ENCODE data around the gene UPB1.

GRCh38 chr22:24559471-24559870, 64.3 kb downstream of the UPB1 start:
- TF ChIP-seq, protein P1, sequence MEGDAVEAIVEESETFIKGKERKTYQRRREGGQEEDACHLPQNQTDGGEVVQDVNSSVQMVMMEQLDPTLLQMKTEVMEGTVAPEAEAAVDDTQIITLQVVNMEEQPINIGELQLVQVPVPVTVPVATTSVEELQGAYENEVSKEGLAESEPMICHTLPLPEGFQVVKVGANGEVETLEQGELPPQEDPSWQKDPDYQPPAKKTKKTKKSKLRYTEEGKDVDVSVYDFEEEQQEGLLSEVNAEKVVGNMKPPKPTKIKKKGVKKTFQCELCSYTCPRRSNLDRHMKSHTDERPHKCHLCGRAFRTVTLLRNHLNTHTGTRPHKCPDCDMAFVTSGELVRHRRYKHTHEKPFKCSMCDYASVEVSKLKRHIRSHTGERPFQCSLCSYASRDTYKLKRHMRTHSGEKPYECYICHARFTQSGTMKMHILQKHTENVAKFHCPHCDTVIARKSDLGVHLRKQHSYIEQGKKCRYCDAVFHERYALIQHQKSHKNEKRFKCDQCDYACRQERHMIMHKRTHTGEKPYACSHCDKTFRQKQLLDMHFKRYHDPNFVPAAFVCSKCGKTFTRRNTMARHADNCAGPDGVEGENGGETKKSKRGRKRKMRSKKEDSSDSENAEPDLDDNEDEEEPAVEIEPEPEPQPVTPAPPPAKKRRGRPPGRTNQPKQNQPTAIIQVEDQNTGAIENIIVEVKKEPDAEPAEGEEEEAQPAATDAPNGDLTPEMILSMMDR (conservative IDR thresholded peaks at IDR 0.05; ENCODE audit: low read depth, low read length) = no peak
- TF ChIP-seq EZH2 (IDR thresholded peaks at IDR 0.05; ENCODE audit: borderline replicate concordance, low read depth, low read length, poor library complexity, severe bottlenecking) = no peak

Measured in A673 (cell line).